HepG2 (cell line): ENCODE data around the gene CLRN2. TPM values are rescaled to one million over a fixed set of nuclear protein-coding genes. Genes with fewer than 3 reads are reported as not detected.

Source experiments
- ARNTL ChIP-seq: sonication (generic); formaldehyde crosslinking; IDR thresholded peaks from 2 replicates; pipeline ENCODE4 v1.4.0; 2020; ENCODE audit warnings: mild to moderate bottlenecking, missing genetic modification reagents
- DPF2 ChIP-seq: sonication (generic); formaldehyde crosslinking; IDR thresholded peaks from 2 replicates; pipeline ENCODE4 v1.4.0; 2020; ENCODE audit warnings: mild to moderate bottlenecking, low read depth, missing genetic modification reagents, borderline replicate concordance
- NONO ChIP-seq, 2 experiments: fragments of 450-650 bp in 1 of 2; sonication (generic) in 1 of 2; formaldehyde crosslinking in 1 of 2; IDR thresholded peaks in 1 of 2; conservative IDR thresholded peaks in 1 of 2; 2 replicates each; pipeline versions ENCODE4 v1.6.1 to v1.8.0; 2017 to 2022; ENCODE audit warnings: mild to moderate bottlenecking in 1 of 2, missing genetic modification reagents in 1 of 2, moderate library complexity in 1 of 2
- PTBP1 ChIP-seq: fragments of 200-400 bp; formaldehyde crosslinking; IDR thresholded peaks from 2 replicates; pipeline ENCODE4 v1.6.1; 2018; ENCODE audit warnings: low read length, low read depth; ENCODE audit not compliant: poor library complexity, severe bottlenecking
- SRF ChIP-seq: IDR thresholded peaks from 2 replicates; pipeline ENCODE4 v1.6.1; 2011; ENCODE audit warnings: mild to moderate bottlenecking, low read depth, low read length, moderate library complexity
- TBX3 ChIP-seq: fragments of 450-650 bp; IDR thresholded peaks from 2 replicates; pipeline ENCODE4 v1.6.1; 2017; ENCODE audit warnings: antibody characterized with exemption, mild to moderate bottlenecking, inconsistent platforms, borderline replicate concordance
- polyA plus RNA-seq, 8 experiments: library from polyadenylated mRNA; depleted of rRNA in 3 of 8; stranded (reverse) in 7 of 8; unstranded in 1 of 8; fragments of >200 nt; fragmentation: Illumina TruSeq in 4 of 8; extraction: Trizol in 4 of 8; gene quantifications; 2 replicates each; pipeline versions ENCODE4 v1.2.1 to v1.2.3, GENCODE V29; 2011 to 2016; ENCODE audit warnings: low read depth in 4 of 8, missing spikeins in 1 of 8, mixed read lengths in 1 of 8; ENCODE audit not compliant: insufficient read depth in 1 of 8
- total RNA-seq, 5 experiments: library from RNA; depleted of rRNA; stranded (reverse); fragments of >200 nt; fragmentation: Illumina TruSeq; extraction: Trizol; gene quantifications; 2 replicates each; pipeline ENCODE4 v1.2.3, GENCODE V29; 2016; ENCODE audit warnings: low read depth in 1 of 5
- TF ChIP-seq, protein P1 (sequence below), 2 experiments: sonication (generic) in 1 of 2; formaldehyde crosslinking in 1 of 2; IDR thresholded peaks; 2 replicates each; pipeline versions ENCODE4 v1.6.1 to v1.9.0; 2014 to 2022; ENCODE audit warnings: antibody characterized with exemption in 1 of 2, borderline replicate concordance in 1 of 2, inconsistent platforms in 1 of 2, low read depth in 1 of 2, missing genetic modification reagents in 1 of 2
- TF ChIP-seq, protein P2 (sequence below): sonication (generic); formaldehyde crosslinking; IDR thresholded peaks from 2 replicates; pipeline ENCODE4 v1.4.0; 2020; ENCODE audit warnings: missing genetic modification reagents
- TF ChIP-seq, protein P3 (sequence below): IDR thresholded peaks from 2 replicates; pipeline ENCODE4 v1.6.1; 2016; ENCODE audit warnings: missing biosample characterization, missing genetic modification reagents, low read depth
- TF ChIP-seq, protein P4 (sequence below): sonication (generic); formaldehyde crosslinking; IDR thresholded peaks from 2 replicates; pipeline ENCODE4 v1.4.0; 2020; ENCODE audit warnings: low read depth, mild to moderate bottlenecking, missing genetic modification reagents
- TF ChIP-seq, protein P5 (sequence below): sonication (generic); formaldehyde crosslinking; IDR thresholded peaks from 2 replicates; pipeline ENCODE4 v1.5.1; 2020; ENCODE audit warnings: mild to moderate bottlenecking, missing genetic modification reagents

Gene CLRN2
- total and polyA plus RNA-seq, 2 of the 13 experiments (the other 11 are each of a cell fraction or from before 2014, with no cell fraction given) = not detected

DNA sequence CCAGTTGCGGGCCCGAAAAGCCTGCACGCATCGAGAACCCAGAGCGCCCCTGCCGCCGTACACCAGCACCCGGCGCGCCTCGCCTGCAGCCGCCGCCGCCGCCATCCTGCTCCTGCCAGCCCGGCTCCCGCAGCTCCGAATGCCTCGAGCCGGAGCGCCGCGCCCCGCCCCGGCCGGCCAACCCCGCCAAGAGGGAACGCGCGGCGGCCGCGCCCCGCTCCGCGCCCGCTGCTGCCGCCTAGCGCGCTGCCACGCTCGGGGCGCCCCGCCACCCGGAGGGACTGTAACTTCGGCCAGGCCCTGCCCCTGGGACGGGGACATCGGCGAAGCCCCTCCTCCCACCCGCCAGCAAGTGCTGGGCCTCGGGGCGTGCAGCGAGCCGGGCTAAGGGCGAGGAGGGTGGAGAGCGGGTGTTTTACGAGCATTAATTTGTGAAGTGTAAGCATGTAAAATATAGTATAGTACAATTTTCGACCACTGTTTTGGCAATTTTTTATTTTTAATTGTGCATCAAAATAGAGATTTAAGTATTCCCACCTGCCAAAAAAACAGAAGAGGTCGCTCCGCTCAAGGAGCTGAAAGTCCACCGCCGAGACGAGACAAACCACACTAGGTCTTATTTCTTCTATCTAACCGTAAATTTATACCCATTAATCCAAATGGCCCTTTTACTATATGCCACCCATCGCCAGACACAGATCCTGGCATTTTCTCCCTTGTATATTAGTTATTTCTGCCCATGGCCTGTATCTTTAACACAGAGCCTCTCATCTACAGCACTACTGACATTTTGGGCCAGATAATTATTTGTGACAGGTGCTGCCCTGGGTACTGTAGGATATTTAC is 2.8 kb upstream of the CLRN2 start, which contains the start of gene QDPR (continued):
- TF ChIP-seq, protein P1, sequence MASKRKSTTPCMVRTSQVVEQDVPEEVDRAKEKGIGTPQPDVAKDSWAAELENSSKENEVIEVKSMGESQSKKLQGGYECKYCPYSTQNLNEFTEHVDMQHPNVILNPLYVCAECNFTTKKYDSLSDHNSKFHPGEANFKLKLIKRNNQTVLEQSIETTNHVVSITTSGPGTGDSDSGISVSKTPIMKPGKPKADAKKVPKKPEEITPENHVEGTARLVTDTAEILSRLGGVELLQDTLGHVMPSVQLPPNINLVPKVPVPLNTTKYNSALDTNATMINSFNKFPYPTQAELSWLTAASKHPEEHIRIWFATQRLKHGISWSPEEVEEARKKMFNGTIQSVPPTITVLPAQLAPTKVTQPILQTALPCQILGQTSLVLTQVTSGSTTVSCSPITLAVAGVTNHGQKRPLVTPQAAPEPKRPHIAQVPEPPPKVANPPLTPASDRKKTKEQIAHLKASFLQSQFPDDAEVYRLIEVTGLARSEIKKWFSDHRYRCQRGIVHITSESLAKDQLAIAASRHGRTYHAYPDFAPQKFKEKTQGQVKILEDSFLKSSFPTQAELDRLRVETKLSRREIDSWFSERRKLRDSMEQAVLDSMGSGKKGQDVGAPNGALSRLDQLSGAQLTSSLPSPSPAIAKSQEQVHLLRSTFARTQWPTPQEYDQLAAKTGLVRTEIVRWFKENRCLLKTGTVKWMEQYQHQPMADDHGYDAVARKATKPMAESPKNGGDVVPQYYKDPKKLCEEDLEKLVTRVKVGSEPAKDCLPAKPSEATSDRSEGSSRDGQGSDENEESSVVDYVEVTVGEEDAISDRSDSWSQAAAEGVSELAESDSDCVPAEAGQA (IDR thresholded peaks at IDR 0.05; ENCODE audit: low read depth) = no peak
- TF ChIP-seq, protein P1 (CRISPR knock-in tag; IDR thresholded peaks at IDR 0.05; ENCODE audit: borderline replicate concordance) = no peak
- TF ChIP-seq, protein P2, sequence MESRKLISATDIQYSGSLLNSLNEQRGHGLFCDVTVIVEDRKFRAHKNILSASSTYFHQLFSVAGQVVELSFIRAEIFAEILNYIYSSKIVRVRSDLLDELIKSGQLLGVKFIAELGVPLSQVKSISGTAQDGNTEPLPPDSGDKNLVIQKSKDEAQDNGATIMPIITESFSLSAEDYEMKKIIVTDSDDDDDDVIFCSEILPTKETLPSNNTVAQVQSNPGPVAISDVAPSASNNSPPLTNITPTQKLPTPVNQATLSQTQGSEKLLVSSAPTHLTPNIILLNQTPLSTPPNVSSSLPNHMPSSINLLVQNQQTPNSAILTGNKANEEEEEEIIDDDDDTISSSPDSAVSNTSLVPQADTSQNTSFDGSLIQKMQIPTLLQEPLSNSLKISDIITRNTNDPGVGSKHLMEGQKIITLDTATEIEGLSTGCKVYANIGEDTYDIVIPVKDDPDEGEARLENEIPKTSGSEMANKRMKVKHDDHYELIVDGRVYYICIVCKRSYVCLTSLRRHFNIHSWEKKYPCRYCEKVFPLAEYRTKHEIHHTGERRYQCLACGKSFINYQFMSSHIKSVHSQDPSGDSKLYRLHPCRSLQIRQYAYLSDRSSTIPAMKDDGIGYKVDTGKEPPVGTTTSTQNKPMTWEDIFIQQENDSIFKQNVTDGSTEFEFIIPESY = no peak
- TF ChIP-seq DPF2 (no peak), PTBP1 (no peak), TBX3 (no peak), NONO (IDR thresholded peaks at IDR 0.05) (no peak), NONO (CRISPR knock-in tag; conservative IDR thresholded peaks at IDR 0.05) (no peak), ARNTL (0 out of 2 replicates have a peak, but pooled peaks have one; percentile 43), SRF (0 out of 2 replicates have a peak, but pooled peaks have one; percentile 45)
- TF ChIP-seq, protein P3, sequence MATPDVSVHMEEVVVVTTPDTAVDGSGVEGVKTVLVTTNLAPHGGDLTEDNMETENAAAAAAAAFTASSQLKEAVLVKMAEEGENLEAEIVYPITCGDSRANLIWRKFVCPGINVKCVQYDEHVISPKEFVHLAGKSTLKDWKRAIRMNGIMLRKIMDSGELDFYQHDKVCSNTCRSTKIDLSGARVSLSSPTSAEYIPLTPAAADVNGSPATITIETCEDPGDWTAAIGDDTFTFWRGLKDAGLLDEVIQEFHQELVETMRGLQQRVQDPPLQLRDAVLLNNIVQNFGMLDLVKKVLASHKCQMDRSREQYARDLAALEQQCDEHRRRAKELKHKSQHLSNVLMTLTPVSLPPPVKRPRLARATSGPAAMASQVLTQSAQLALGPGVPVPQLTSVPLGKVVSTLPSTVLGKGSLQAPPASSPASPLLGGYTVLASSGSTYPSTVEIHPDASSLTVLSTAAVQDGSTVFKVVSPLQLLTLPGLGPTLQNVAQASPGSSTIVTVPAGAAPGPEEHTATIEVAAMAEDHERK (CRISPR knock-in tag) = no peak
- TF ChIP-seq, protein P4, sequence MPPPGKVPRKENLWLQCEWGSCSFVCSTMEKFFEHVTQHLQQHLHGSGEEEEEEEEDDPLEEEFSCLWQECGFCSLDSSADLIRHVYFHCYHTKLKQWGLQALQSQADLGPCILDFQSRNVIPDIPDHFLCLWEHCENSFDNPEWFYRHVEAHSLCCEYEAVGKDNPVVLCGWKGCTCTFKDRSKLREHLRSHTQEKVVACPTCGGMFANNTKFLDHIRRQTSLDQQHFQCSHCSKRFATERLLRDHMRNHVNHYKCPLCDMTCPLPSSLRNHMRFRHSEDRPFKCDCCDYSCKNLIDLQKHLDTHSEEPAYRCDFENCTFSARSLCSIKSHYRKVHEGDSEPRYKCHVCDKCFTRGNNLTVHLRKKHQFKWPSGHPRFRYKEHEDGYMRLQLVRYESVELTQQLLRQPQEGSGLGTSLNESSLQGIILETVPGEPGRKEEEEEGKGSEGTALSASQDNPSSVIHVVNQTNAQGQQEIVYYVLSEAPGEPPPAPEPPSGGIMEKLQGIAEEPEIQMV (CRISPR knock-in tag) = no peak
- TF ChIP-seq, protein P5, sequence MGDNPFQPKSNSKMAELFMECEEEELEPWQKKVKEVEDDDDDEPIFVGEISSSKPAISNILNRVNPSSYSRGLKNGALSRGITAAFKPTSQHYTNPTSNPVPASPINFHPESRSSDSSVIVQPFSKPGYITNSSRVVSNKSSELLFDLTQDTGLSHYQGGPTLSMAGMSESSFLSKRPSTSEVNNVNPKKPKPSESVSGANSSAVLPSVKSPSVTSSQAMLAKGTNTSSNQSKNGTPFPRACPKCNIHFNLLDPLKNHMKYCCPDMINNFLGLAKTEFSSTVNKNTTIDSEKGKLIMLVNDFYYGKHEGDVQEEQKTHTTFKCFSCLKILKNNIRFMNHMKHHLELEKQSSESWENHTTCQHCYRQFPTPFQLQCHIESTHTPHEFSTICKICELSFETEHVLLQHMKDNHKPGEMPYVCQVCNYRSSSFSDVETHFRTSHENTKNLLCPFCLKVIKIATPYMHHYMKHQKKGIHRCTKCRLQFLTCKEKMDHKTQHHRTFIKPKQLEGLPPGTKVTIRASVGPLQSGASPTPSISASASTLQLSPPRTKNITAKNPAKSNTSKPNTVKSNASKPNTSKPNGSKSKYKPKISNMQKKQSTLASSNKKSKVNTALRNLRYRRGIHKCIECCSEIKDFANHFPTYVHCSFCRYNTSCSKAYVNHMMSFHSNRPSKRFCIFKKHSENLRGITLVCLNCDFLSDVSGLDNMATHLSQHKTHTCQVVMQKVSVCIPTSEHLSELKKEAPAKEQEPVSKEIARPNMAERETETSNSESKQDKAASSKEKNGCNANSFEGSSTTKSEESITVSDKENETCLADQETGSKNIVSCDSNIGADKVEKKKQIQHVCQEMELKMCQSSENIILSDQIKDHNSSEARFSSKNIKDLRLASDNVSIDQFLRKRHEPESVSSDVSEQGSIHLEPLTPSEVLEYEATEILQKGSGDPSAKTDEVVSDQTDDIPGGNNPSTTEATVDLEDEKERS (CRISPR knock-in tag) = no peak
